Iris pigment epithelial cell (primary cell): ENCODE measurements around the gene IL1RAPL2.
"Not testable (repeated sequence)": the region's sequence is repeated elsewhere in the genome, so short reads cannot be mapped to it uniquely, and the experiment has no call there.

ENCODE experiments used
- DNase-seq: peaks from one replicate; pipeline ENCODE4 v3.0.0-alpha.2; 2011; ENCODE audit warnings: low read depth

IL1RAPL2 gene

GRCh38 chrX:104854790-104855340 lies 288.9 kb downstream of the IL1RAPL2 start:
- no peak for DNase-seq

GRCh38 chrX:104863466-104863865 lies 297.5 kb downstream of the IL1RAPL2 start:
- no peak for DNase-seq

DNA sequence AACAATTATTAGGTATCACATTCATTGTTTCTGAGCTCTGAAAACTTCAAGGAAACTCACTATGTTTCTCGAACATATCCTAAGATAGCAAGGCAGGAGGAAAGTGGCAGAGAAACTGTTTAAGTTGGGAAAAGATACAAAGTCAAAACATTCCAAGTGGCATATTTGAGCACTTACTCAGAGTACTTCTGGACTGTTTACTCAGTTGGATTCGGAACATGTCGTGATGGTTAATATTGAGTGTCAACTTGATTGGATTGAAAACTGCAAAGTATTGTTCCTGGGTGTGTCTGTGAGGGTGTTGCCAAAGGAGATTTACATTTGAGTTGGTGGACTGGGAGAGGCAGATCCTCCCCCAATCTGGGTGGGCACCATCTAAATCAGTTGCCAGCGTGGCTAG lies 298.3 kb downstream of the IL1RAPL2 start:
- DNase-seq: no peak

DNA sequence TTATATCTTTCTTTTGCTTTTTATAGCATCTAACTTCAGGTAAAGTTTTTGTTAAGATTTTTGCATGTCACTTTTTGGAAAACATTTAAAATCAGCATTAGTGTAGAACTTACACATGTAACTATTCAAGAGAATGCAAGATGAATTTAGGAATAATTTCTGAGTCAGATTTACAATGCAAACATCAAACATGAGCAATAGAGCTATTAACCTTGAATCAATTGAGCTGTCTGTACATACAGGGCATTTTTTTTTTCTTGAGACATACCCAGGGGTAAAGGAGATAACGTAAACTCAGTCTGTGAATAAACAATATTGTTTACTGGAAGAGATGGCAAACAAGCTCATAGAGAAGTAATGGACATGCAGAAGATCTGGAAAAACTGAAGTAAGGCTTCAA lies 311.5 kb downstream of the IL1RAPL2 start:
- DNase-seq: no peak

- DNase-seq: no peak
Measured at GRCh38 chrX:104902070-104902469, 336.1 kb downstream of the IL1RAPL2 start.

- DNase-seq: not testable (repeated sequence)
Measured at GRCh38 chrX:104909694-104910093, 343.7 kb downstream of the IL1RAPL2 start.

DNA sequence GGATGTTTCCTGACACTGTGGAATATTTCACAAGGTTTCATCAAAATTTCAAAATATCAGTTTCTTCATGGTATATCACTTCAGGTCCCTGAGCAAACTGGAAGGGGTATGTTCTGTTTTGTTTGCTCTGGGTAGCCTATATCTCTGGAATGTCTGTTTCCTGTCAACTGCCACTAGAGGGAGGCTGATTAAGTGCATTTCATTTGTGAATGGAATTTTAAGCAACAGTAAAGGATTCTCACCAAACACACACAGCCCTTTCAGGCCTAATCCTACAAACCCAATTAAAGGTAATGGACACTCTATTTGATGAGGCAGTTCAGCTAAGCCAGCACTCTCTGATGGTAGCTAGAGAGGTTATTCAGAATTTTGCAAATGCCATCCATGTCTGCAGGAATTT lies 347.3 kb downstream of the IL1RAPL2 start:
- peak; percentile 19 for DNase-seq

- not testable (repeated sequence) for DNase-seq
Measured at GRCh38 chrX:104914686-104915085, 348.7 kb downstream of the IL1RAPL2 start.

GRCh38 chrX:104918122-104918521 lies 352.1 kb downstream of the IL1RAPL2 start:
- no peak for DNase-seq

- DNase-seq: no peak
Measured at GRCh38 chrX:104921584-104922205, 355.7 kb downstream of the IL1RAPL2 start.

- peak; percentile 65 for DNase-seq
Measured at GRCh38 chrX:104922206-104922621, 356.2 kb downstream of the IL1RAPL2 start.

DNA sequence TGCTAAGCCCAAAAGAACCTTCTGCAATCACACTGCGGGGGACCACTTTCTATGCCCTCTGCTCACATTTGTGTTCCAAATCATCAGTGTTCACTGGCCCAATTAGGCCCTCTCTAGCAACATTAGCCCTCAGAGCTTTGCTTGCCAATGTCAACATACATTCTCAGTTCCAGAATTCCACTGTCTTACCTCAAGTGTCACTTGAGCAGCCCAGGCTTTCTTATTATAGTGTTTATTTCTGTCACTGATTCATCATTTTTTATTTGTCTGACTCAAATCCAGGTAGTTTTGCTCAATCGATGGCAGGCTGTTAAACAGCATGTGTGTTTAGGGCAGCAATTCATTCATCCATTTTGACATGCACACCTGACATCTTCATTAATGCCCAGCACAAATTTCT lies 363.3 kb downstream of the IL1RAPL2 start:
- no peak for DNase-seq

GRCh38 chrX:104935581-104935980 lies 369.6 kb downstream of the IL1RAPL2 start:
- no peak for DNase-seq

DNA sequence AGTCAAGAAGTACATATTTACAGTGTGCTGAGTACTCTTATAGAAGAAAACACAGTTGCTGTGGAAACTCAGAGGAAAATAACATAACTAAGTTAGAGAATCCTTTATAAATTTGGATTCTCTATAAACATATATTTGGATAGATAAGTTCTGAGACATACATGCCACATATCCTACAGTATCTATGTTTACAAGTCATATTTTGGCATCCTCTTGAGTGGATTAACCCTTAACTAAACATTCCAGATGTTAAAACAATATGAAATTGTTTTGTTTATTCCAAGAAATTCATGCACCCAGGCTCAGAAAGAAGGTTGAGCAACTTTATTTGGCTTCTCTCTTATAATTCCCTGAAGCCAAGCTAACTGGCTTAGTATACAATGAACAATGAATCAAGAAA lies 387.3 kb downstream of the IL1RAPL2 start:
- no peak for DNase-seq

DNA sequence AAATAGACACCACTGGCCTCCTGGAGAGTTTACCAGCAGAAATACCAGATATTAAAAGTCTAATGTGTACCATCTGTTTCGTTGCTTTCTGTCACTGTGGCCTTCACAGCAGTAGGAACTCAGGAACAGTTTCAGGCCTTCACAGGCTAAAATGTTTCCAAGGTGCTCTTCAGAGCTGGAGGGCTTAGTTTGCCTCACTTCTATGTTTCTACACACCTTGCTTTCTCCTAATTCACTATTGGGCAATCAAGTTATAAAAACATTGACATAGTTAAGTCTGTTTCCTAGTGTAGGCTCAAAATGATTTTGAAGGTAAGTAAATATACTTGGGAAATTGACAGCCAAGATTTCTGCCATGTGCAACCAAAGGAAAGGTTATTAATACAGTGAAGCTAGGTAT lies 395.9 kb downstream of the IL1RAPL2 start:
- no peak for DNase-seq

DNA sequence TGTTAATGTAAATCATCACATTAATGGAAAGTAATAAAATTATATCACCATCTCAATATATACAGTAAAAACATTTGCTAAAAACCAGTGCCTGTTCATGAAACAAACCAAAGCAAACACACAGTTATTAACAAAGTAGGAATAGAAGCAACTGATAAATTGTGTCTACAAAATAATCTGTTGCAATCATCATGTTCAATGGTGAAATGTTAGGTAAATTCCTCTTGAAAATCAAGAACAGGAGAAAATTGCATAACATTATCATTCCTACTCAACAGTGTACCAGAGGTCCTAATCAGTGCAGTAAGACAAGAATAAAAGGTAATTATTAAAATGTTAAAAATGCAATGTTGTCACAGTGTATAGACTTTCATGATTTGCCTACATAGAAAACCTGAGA lies 402.2 kb downstream of the IL1RAPL2 start:
- DNase-seq: no peak

DNA sequence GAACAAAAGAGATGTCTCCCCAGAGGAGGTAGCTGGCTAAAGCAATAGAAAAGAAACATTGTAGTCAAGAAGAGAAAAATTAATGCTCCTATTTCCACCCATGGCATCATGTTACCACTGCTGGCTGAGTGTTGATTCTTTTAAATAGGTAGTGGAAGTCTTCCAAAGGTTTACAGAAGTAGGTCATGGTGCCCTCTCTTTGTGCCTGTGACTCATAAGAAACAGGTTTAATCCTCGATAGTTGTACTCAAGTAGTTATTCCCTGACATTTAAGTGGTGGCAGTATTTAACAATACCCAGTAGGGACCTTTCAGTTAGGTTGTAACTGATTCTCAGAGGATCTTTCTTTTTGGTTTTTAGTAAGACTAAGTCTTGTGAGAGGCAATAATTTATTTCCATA lies 406.7 kb downstream of the IL1RAPL2 start:
- DNase-seq: peak; percentile 1

GRCh38 chrX:104987063-104987462 lies 421.1 kb downstream of the IL1RAPL2 start:
- DNase-seq: peak; percentile 7

- no peak for DNase-seq
Measured at GRCh38 chrX:104988038-104988437, 422.0 kb downstream of the IL1RAPL2 start.

DNA sequence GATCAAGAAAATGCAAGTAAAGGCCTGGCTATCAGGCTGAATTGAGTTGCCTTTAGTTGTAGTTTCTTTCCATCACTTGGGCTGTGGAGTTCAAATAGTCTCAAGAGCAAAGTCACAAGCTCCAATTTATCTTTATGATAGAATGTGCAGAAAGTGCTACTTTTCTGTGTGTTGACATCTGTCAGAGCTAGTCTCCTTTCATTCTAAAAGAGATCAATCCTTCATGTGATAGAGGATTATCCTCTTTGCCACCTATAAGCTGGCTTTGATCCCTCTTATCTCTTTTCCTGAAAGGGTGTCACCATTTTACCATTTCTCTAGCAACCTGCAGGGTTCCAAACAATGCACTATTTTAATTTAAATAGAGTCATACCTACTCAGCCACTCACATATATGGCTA lies 429.5 kb downstream of the IL1RAPL2 start:
- DNase-seq: no peak

GRCh38 chrX:105006103-105006502 lies 440.1 kb downstream of the IL1RAPL2 start:
- DNase-seq: no peak

- DNase-seq: no peak
Measured at GRCh38 chrX:105006996-105007395, 441.0 kb downstream of the IL1RAPL2 start.

DNA sequence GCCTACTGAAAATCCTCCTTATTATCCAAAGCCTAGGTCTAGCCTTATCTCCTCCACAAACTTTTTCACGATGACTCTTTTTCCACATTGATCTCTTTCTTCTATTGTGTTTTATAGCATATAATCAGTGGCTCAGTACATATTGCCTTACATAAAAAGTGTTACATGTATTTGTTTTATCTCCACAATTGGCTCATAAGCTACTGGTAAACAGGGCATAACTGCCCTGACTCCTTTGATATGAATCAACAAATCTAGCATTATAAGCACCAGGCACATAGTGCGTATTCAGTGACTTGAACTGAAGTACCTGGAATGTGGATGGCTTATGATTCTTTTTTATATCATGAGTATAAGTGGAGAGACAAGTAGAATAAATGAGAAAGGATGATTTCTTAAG lies 447.7 kb downstream of the IL1RAPL2 start:
- DNase-seq: no peak

DNA sequence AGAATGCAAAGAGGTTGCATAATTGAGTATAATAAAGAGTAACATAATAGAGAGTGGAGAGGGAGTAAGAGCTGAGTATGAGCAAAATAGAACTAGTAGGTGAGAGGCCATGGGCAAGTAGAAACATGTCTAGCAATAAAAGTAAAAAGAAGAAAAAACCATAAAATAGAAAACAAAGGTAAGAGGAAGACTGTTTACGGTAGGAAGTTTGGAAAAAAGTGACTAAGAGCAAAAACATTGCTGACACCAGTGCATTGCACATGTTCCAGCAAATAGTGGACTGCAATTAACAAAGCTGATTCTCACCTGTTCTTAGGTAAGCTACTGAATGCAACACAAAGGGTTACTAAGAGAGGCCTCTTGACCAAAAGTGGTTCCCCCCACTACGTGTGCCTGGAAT lies 451.6 kb downstream of the IL1RAPL2 start:
- no peak for DNase-seq
